Calu3 (cell line): ENCODE measurements around the gene KCTD20. TPM values are rescaled to one million over a fixed set of nuclear protein-coding genes. Genes with fewer than 3 reads are reported as not detected.
"Not testable (repeated sequence)": the region's sequence is repeated elsewhere in the genome, so short reads cannot be mapped to it uniquely, and the experiment has no call there.

ENCODE experiments used
- BruUV-seq: library from RNA; stranded (reverse); fragments of 400-500 nt; replicated peaks from 2 replicates; lab custom pipeline; 2021; lab: Mats Ljungman, UMichigan
- CTCF ChIA-PET: fragments of 300-600 bp; sonication (Branson Sonifier 250); formaldehyde crosslinking; loops from one replicate; lab custom pipeline; 2022; ENCODE audit warnings: antibody characterized with exemption; lab: Charles Lee
- DNase-seq: peaks from one replicate; pipeline ENCODE4 v3.0.0; 2022
- H3K27ac Mint-ChIP-seq: one replicate; pipeline ENCODE4 v1.8.0; 2022; ENCODE audit warnings: mixed read lengths; ENCODE audit not compliant: unreplicated experiment
- H3K27me3 Mint-ChIP-seq: one replicate; pipeline ENCODE4 v1.8.0; 2022; ENCODE audit warnings: mixed read lengths; ENCODE audit not compliant: unreplicated experiment
- H3K36me3 Mint-ChIP-seq: one replicate; pipeline ENCODE4 v1.8.0; 2022; ENCODE audit warnings: mild to moderate bottlenecking, moderate library complexity, mixed read lengths; ENCODE audit not compliant: insufficient read depth, unreplicated experiment
- H3K4me1 Mint-ChIP-seq: one replicate; pipeline ENCODE4 v1.8.0; 2022; ENCODE audit warnings: mild to moderate bottlenecking, low read depth, mixed read lengths; ENCODE audit not compliant: unreplicated experiment
- H3K4me3 Mint-ChIP-seq: one replicate; pipeline ENCODE4 v1.8.0; 2022; ENCODE audit warnings: mild to moderate bottlenecking, low read depth, moderate library complexity, mixed read lengths; ENCODE audit not compliant: unreplicated experiment
- H3K9me3 Mint-ChIP-seq: one replicate; pipeline ENCODE4 v1.8.0; 2022; ENCODE audit warnings: low read depth, mixed read lengths; ENCODE audit not compliant: unreplicated experiment
- intact Hi-C: fragments of 100-400 bp; cut with micrococcal nuclease; formaldehyde crosslinking; loops from one replicate; pipeline ENCODE4 v1.10.0; 2022; ENCODE audit not compliant: unreplicated experiment
- total RNA-seq: library from RNA; stranded (reverse); gene quantifications from 2 replicates; pipeline ENCODE4 v1.2.3, GENCODE V29; 2022
- TF ChIP-seq, protein P1 (sequence below): fragments of 200-600 bp; IDR thresholded peaks from one replicate; pipeline ENCODE4 v1.8.0; 2022; ENCODE audit warnings: antibody characterized with exemption; ENCODE audit not compliant: unreplicated experiment

KCTD20 gene
- total RNA-seq, 1 experiment from 2014 or later = 45.1 TPM

DNA sequence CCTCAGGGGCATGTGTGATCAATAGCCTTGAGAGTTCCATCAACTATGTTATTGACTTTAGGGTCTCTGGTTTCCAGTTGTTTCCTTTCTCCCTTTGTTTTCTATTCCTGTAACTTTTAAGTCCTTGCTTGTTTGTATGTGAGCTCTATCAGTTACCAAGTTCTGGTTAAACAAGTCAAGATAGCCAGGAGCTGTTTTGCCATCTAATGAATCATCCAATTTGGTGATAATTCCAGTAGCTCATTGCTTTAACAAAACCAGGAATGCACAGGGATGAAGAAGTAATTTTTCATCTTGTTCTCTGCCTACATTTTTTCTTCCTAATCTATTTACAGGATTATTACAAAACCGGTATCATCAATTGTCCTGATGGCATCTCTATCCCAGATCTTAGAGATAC is 36.5 kb downstream of the KCTD20 start:
- H3K4me3 Mint-ChIP-seq = no peak overlapping the region
- no peaks in the 10 kb centered on the region for H3K27me3 Mint-ChIP-seq
- TF ChIP-seq, protein P1, sequence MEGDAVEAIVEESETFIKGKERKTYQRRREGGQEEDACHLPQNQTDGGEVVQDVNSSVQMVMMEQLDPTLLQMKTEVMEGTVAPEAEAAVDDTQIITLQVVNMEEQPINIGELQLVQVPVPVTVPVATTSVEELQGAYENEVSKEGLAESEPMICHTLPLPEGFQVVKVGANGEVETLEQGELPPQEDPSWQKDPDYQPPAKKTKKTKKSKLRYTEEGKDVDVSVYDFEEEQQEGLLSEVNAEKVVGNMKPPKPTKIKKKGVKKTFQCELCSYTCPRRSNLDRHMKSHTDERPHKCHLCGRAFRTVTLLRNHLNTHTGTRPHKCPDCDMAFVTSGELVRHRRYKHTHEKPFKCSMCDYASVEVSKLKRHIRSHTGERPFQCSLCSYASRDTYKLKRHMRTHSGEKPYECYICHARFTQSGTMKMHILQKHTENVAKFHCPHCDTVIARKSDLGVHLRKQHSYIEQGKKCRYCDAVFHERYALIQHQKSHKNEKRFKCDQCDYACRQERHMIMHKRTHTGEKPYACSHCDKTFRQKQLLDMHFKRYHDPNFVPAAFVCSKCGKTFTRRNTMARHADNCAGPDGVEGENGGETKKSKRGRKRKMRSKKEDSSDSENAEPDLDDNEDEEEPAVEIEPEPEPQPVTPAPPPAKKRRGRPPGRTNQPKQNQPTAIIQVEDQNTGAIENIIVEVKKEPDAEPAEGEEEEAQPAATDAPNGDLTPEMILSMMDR = no peak
- peaks cover 34% of the 10 kb centered on the region for H3K36me3 Mint-ChIP-seq
- no peak for DNase-seq
- intact Hi-C loops = no loop called here
- no peak overlapping the region for H3K27ac Mint-ChIP-seq
- H3K9me3 Mint-ChIP-seq = no peaks in the 10 kb centered on the region
- no peaks in the 10 kb centered on the region for H3K4me1 Mint-ChIP-seq
- no TSS peak for BruUV-seq
- CTCF ChIA-PET = interaction anchor here (0.6 to 1.1 kb wide), 2 partner anchors 21 to 78 kb away, joined by 3 to 5 read pairs; no protein-coding TSS in a partner anchor

DNA sequence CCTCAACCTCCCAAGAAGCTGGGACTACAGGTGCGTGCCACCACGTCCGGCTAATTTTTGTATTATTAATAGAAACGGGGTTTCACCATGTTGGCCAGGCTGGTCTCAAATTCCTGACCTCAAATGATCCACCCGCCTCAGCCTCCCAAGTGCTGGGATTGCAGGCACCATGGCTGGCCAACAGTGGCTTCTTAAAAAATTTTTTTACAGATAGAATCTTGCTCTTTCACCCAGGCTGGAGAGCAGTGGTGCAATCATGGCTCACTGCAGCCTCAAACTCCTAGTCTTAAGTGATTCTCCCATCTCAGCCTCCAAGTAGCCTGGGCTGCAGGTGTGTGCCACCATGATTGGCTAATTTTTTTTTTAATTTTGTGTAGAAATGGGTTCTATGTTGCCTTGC is 40.5 kb downstream of the KCTD20 start:
- DNase-seq, CTCF ChIA-PET, H3K27ac Mint-ChIP-seq, intact Hi-C loops, H3K9me3 Mint-ChIP-seq, H3K4me1 Mint-ChIP-seq, BruUV-seq, H3K27me3 Mint-ChIP-seq, H3K4me3 Mint-ChIP-seq: not testable (repeated sequence)
- peaks cover 52% of the 10 kb centered on the region for H3K36me3 Mint-ChIP-seq

DNA sequence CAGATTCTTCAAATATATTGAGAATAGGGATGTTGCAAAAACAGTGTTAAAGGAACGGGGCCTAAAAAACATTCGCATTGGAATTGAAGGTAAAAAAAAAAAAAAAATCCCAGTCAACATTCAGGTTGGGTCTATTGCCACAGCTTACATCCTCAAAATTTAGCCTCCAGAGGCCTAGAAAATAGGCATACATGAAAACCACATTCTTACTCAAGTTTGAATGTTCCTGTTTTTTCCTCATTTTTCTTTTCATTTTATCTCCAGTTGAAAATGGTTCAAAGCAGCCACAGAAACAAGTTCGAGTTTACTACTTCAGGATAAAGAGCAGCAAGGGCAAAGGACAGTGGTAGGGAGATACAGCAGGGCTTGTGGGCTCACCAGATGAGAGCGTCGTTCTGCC is 41.9 kb downstream of the KCTD20 start:
- intact Hi-C loops = no loop called here
- Mint-ChIP-seq H3K27me3 (no peaks in the 10 kb centered on the region), H3K4me1 (no peaks in the 10 kb centered on the region), H3K36me3 (peaks cover 52% of the 10 kb centered on the region), H3K9me3 (no peaks in the 10 kb centered on the region), H3K27ac (no peak overlapping the region), H3K4me3 (no peak overlapping the region)
- TF ChIP-seq, protein P1 = no peak
- no TSS peak for BruUV-seq
- CTCF ChIA-PET = no interaction called here
- no peak for DNase-seq

GRCh38 chr6:36487698-36488097 is 44.9 kb downstream of the KCTD20 start:
- TF ChIP-seq, protein P1 = no peak
- BruUV-seq = no TSS peak
- Mint-ChIP-seq H3K4me3 (no peak overlapping the region), H3K36me3 (peaks cover 49% of the 10 kb centered on the region), H3K27me3 (no peaks in the 10 kb centered on the region), H3K4me1 (no peaks in the 10 kb centered on the region), H3K27ac (no peak overlapping the region), H3K9me3 (no peaks in the 10 kb centered on the region)
- DNase-seq = no peak
- CTCF ChIA-PET = interaction anchor here (0.6 kb wide), 1 partner anchor 35 kb away, joined by 5 read pairs; no protein-coding TSS in a partner anchor
- intact Hi-C loops = no loop called here

DNA sequence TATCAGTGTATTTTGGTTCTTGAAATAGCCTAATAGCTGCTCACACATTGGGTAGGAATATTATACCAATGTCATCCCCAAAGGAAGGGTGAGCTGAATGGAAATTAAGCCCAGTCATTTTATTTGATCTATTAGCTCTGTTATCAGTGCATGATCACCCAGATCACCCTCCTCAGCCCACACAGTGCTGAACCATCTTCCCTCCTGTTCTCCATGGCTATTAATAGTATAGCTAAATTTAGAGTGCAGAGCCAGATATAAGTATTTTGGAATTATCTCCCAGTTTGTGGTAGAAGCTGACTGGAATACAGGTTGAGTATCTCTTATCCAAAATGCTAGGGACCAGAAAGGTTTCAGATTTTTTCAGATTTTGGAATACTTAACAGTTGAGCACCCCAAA is 45.4 kb downstream of the KCTD20 start:
- Mint-ChIP-seq H3K36me3 (peaks cover 46% of the 10 kb centered on the region), H3K9me3 (no peaks in the 10 kb centered on the region), H3K4me3 (no peak overlapping the region), H3K27me3 (no peaks in the 10 kb centered on the region), H3K27ac (no peak overlapping the region), H3K4me1 (no peaks in the 10 kb centered on the region)
- TF ChIP-seq, protein P1 = no peak
- intact Hi-C loops = no loop called here
- CTCF ChIA-PET = interaction anchor here (0.6 kb wide), 1 partner anchor 35 kb away, joined by 5 read pairs; no protein-coding TSS in a partner anchor
- no TSS peak for BruUV-seq
- no peak for DNase-seq
